Measurements from ENCODE around the gene MEGF11.

- TF ChIP-seq, protein P1, sequence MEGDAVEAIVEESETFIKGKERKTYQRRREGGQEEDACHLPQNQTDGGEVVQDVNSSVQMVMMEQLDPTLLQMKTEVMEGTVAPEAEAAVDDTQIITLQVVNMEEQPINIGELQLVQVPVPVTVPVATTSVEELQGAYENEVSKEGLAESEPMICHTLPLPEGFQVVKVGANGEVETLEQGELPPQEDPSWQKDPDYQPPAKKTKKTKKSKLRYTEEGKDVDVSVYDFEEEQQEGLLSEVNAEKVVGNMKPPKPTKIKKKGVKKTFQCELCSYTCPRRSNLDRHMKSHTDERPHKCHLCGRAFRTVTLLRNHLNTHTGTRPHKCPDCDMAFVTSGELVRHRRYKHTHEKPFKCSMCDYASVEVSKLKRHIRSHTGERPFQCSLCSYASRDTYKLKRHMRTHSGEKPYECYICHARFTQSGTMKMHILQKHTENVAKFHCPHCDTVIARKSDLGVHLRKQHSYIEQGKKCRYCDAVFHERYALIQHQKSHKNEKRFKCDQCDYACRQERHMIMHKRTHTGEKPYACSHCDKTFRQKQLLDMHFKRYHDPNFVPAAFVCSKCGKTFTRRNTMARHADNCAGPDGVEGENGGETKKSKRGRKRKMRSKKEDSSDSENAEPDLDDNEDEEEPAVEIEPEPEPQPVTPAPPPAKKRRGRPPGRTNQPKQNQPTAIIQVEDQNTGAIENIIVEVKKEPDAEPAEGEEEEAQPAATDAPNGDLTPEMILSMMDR (IDR thresholded peaks at IDR 0.05), result no peak
- no peak for TF ChIP-seq POLR2A (IDR thresholded peaks at IDR 0.05)
Measured at GRCh38 chr15:66298803-66299251, 45.3 kb upstream of the MEGF11 start.
